Right lobe of liver (tissue), 6 donors: ENCODE results near the gene INHBC. TPM values are rescaled to one million over a fixed set of nuclear protein-coding genes. Genes with fewer than 3 reads are reported as not detected.

Source experiments
- ATAC-seq, 4 donors: fragments of 200-7000 bp; cut with Tn5 transposase; one replicate each; pipeline ENCODE4 v1.9.1; 2020; ENCODE audit warnings: mild to moderate bottlenecking in 4 of 4, moderate library complexity in 4 of 4
- DNase-seq, 3 donors: peaks; one replicate each; pipeline ENCODE4 v3.0.0-alpha.2; 2020
- H3K27ac ChIP-seq, 3 donors: fragments of 200-600 bp; one replicate each; pipeline ENCODE4 v1.8.0; 2022
- H3K27me3 ChIP-seq, 2 donors: fragments of 200-600 bp; one replicate each; pipeline ENCODE4 v1.8.0; 2022
- H3K36me3 ChIP-seq, 4 donors: fragments of 200-600 bp; sonication (generic) in 1 of 4; one replicate each; pipeline versions ENCODE4 v1.5.1 to v1.8.0; 2017 to 2022; ENCODE audit warnings: control low read depth in 1 of 4
- H3K4me1 ChIP-seq, 4 donors: fragments of 200-600 bp; sonication (generic) in 1 of 4; one replicate each; pipeline versions ENCODE4 v1.5.1 to v1.8.0; 2017 to 2022; ENCODE audit warnings: control low read depth in 1 of 4
- H3K4me3 ChIP-seq, 3 donors: fragments of 200-600 bp; one replicate each; pipeline ENCODE4 v1.8.0; 2022
- H3K9me3 ChIP-seq, 4 donors: fragments of 200-600 bp; sonication (generic) in 1 of 4; one replicate each; pipeline versions ENCODE4 v1.5.1 to v1.8.0; 2017 to 2022; ENCODE audit warnings: control low read depth in 1 of 4
- POLR2A ChIP-seq: fragments of 450-650 bp; IDR thresholded peaks from one replicate; pipeline ENCODE4 v1.6.1; 2017; ENCODE audit warnings: antibody characterized with exemption, mild to moderate bottlenecking
- WGBS: methylation state at CpG from one replicate; pipeline ENCODE4 v1.1.6; 2018; ENCODE audit warnings: low coverage, low lambda C conversion rate; ENCODE audit not compliant: insufficient coverage; ENCODE audit errors: missing lambda C conversion rate; 5-methylcytosine and 5-hydroxymethylcytosine counted together
- intact Hi-C, 2 donors: fragments of 100-400 bp; cut with DNase I; formaldehyde crosslinking; loops; one replicate each; pipeline versions ENCODE4 v1.11.2 to v1.14.1; 2022
- total RNA-seq, 6 experiments: library from RNA; depleted of rRNA in 2 of 6; stranded (reverse); fragments of >200 nt in 2 of 6; fragmentation: NEBNext Ultra II Directional in 3 of 6; extraction: Animal tissue kit (Norgen Biotek cat#: 25700) in 3 of 6; gene quantifications; one replicate each; pipeline versions ENCODE4 v1.1.0 to v1.2.4, GENCODE V29; 2016 to 2023
- TF ChIP-seq, protein P1 (sequence below), 4 donors: fragments of 200-600 bp in 3 of 4; fragments of 450-650 bp in 1 of 4; IDR thresholded peaks; one replicate each; pipeline versions ENCODE4 v1.5.1 to v1.8.0; 2016 to 2022; ENCODE audit warnings: antibody characterized with exemption in 4 of 4, mild to moderate bottlenecking in 2 of 4
- donor health status: DM: no; HTN: yes; CAD: no.
- donor health status: DM: no; HTN: no; CAD: no.
- donor health status: DM: no; HTN: no; CAD: no.
- donor health status: DM: no; HTN: yes; CAD: no.
- donor health status: DM: no; HTN: yes; CAD: no.

INHBC gene
- total RNA-seq, 6 experiments from 2014 or later: 14.7 to 123 (median 63.6) TPM

DNA sequence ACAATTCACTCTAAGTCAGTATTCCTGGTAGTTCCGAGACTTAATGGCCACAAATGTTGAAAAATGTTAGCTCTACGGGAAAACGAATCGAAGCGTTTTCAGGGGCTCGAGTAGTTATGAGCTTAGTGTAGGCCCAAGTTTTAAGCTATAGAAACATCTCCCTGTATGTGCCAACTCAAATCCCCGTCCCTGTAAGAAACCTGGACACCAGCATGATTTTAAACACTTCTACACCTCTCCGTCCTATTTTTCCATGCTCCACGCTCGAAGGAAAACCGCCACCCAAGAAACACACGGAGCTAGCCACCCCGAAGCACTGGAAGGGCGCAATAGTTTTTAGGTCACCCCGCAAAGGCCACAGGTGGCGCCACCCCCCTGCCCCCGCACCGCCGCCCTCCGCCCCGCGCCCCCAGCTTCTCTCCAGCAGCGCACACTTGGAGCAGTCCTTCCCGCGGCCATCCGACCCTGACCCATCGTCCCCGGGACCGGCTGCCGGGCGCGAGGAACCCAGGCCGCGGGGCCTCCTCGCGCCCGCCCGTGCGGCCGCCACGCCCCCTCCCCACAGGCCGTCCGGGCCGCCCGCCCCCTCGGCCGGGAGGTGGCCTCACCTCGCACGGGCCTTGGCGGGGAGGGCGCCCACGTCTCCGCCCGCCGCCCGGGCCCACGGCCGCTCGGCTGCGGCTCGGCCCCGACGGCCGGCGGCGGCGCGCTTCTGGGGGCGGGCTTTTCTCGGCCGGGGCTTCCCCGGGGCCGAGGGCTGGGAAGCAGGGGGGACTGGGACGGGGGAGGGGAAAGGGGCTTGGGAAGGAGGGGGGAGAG is 4.3 kb upstream of the INHBC start:
- DNase-seq: peak; percentile 68 to 75 (median 70)

DNA sequence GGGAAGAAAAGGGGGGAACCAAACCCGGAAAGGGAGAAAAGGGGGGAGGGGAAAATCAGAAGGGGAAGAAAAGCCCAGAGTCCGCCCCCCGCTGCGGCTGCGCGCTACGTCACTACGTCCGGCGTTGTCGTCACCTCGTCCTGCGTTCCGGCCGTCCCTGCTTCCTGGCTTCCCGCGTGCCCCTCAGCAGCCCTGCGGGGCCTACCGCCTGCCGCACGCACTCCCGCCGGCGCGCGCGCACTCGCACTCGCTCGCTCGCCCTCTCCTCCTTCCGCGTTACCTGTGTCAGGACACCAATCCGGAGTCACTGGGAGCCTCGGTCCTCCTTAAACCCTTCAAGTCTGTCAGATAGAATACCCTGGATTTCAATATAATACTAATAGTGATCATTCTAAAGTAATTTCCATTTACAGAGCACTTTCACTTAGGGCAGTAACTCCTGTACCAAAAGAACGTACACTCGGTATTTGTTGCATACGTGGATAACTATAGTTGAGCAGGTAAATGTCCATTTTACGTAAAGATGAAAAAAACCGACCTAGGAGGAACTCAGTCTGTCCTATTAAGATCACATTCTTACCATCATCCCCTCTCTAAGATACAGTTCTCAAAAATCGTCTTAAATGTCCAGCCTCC is 3.5 kb upstream of the INHBC start, which contains the start of gene R3HDM2:
TSS of gene R3HDM2 (minus strand) at position 113 of the 636 bp plus-strand sequence. CDS start 120,615 bp downstream, outside the sequence.
- DNase-seq (peak; percentile 96 to 98 (median 98)), ATAC-seq (peak; percentile 73 to 85 (median 80))
- peak within 1 kb of the TSS; percentile 88 to 96 (median 90) for H3K27ac ChIP-seq
- under 1% methylated on average over 23 of the region's 41 CpGs for WGBS
- H3K27me3 ChIP-seq: no peaks in the 10 kb centered on the region
- intact Hi-C loops: no loop called here
- H3K36me3 ChIP-seq: no peaks in the 10 kb centered on the region
- H3K4me3 ChIP-seq: peak within 1 kb of the TSS; percentile 46 to 69 (median 65)
- no peaks in the 10 kb centered on the region for H3K9me3 ChIP-seq
- TF ChIP-seq, protein P1, sequence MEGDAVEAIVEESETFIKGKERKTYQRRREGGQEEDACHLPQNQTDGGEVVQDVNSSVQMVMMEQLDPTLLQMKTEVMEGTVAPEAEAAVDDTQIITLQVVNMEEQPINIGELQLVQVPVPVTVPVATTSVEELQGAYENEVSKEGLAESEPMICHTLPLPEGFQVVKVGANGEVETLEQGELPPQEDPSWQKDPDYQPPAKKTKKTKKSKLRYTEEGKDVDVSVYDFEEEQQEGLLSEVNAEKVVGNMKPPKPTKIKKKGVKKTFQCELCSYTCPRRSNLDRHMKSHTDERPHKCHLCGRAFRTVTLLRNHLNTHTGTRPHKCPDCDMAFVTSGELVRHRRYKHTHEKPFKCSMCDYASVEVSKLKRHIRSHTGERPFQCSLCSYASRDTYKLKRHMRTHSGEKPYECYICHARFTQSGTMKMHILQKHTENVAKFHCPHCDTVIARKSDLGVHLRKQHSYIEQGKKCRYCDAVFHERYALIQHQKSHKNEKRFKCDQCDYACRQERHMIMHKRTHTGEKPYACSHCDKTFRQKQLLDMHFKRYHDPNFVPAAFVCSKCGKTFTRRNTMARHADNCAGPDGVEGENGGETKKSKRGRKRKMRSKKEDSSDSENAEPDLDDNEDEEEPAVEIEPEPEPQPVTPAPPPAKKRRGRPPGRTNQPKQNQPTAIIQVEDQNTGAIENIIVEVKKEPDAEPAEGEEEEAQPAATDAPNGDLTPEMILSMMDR (IDR thresholded peaks at IDR 0.05): peak in 1 of 4 donors; percentile 16
- peak; percentile 97 for TF ChIP-seq POLR2A
- H3K4me1 ChIP-seq: peaks cover 0 to 38% (median under 1%) of the 10 kb centered on the region in 4 donors

More for the DNA sequence above, 4.3 kb upstream of the INHBC start:
- no peaks in the 10 kb centered on the region for H3K9me3 ChIP-seq
- TF ChIP-seq, protein P1 (IDR thresholded peaks at IDR 0.05): peak in 2 of 4 donors; percentile 7 to 24
- TF ChIP-seq POLR2A: no peak
- 1% methylated on average over 24 of the region's 74 CpGs for WGBS
- no peaks in the 10 kb centered on the region for H3K27me3 ChIP-seq
- peak; percentile 23 to 52 (median 39) for ATAC-seq
- H3K4me1 ChIP-seq: peaks cover 0 to 31% (median under 1%) of the 10 kb centered on the region in 4 donors
- peak overlapping the region; percentile 46 to 69 (median 65) for H3K4me3 ChIP-seq
- H3K36me3 ChIP-seq: no peaks in the 10 kb centered on the region
- intact Hi-C loops: no loop called here
- H3K27ac ChIP-seq: peak overlapping the region; percentile 88 to 96 (median 90)

DNA sequence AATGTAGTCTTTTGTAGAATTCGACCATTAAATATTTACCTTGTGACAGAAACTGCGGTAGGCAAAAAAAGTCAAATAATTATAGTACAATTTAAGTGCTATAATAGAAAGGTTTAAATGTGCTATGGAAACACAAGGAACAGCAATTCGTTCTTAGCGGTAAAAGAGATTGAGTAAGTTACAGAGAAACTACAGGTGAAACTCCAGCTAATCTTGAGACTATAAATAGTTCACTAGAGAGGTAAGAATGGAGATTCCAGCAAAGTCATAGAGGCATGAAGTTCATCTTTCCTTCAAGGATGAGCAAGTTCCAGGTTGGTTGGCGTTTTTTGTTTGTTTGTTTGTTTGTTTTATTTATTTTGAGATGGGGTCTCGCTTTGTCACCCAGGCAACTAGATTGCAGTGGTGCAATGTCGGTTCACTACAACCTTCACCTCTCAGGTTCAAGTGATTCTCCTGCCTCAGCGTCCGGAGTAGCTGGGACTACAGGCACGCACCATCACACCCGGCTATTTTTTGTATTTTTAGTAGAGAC is 2.9 kb upstream of the INHBC start:
- Histone ChIP-seq H3K36me3 (no peaks in the 10 kb centered on the region), H3K27ac (peak overlapping the region; percentile 88 to 96 (median 90)), H3K27me3 (no peaks in the 10 kb centered on the region), H3K9me3 (no peaks in the 10 kb centered on the region), H3K4me3 (peak overlapping the region; percentile 46 to 69 (median 65)), H3K4me1 (peaks cover 0 to 45% (median under 1%) of the 10 kb centered on the region in 4 donors)
- no peak for DNase-seq
- no peak for ATAC-seq
- WGBS: 26% methylated on average over 11 of the region's 11 CpGs
- intact Hi-C loops: no loop called here
- TF ChIP-seq POLR2A: no peak
- TF ChIP-seq, protein P1 (IDR thresholded peaks at IDR 0.05): no peak

DNA sequence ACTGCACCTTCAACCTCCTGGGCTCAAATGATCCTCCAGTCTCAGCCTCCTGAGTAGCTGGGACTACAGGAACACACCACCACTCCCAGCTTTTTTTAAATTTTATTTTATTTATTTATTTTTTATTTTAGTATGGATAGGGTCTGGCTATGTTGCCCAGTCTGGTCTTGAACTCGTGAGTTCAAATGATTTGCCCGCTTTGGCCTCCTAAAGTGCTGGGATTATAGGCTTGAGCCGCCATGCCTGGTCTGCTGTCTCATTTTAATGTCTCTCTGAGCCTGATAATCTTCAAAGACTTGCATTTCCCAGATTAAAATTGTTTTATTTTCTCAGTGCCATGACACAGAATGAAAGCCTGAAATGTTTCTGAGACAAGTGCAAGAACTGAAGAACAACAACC is 1.2 kb upstream of the INHBC start:
- 76% methylated on average over 3 of the region's 3 CpGs for WGBS
- H3K27ac ChIP-seq: peak overlapping the region; percentile 58 to 90 (median 88)
- H3K36me3 ChIP-seq: no peaks in the 10 kb centered on the region
- no peaks in the 10 kb centered on the region for H3K9me3 ChIP-seq
- no peaks in the 10 kb centered on the region for H3K27me3 ChIP-seq
- peak overlapping the region in 1 of 3 donors; percentile 31 for H3K4me3 ChIP-seq
- peak in 1 of 3 donors; percentile 9 for DNase-seq
- no peak for ATAC-seq
- intact Hi-C loops: no loop called here
- TF ChIP-seq, protein P1 (IDR thresholded peaks at IDR 0.05): no peak
- TF ChIP-seq POLR2A: no peak
- H3K4me1 ChIP-seq: peaks cover 0 to 58% (median under 1%) of the 10 kb centered on the region in 4 donors
